H1 (cell line): ENCODE measurements around the gene ARHGEF12. TPM values are rescaled to one million over a fixed set of nuclear protein-coding genes. Genes with fewer than 3 reads are reported as not detected.

Experiments used
- CTCF ChIP-seq, 3 experiments: IDR thresholded peaks; 1 replicate in 2 of 3; 2 replicates in 1 of 3; pipeline versions ENCODE4 v1.5.1 to v1.6.1; 2011; ENCODE audit warnings: low read length in 3 of 3, mild to moderate bottlenecking in 3 of 3, inconsistent platforms in 2 of 3, low read depth in 1 of 3, moderate library complexity in 1 of 3; ENCODE audit not compliant: insufficient read depth in 1 of 3; ENCODE audit errors: control extremely low read depth in 1 of 3
- MAFK ChIP-seq: IDR thresholded peaks from 2 replicates; pipeline ENCODE4 v1.6.1; 2012; ENCODE audit warnings: low read depth, mild to moderate bottlenecking, improper control_type of control experiment, low read length
- TAF7 ChIP-seq: optimal IDR thresholded peaks from 2 replicates; pipeline ENCODE3; 2011; ENCODE audit warnings: low read depth, mild to moderate bottlenecking, inconsistent platforms, low read length, moderate library complexity, borderline replicate concordance
- polyA plus RNA-seq, 7 experiments: library from polyadenylated mRNA; depleted of rRNA in 3 of 7; stranded (reverse) in 5 of 7; unstranded in 2 of 7; fragments of >200 nt in 5 of 7; fragments of 200-250 nt in 2 of 7; gene quantifications; 1 replicate in 5 of 7; 2 replicates in 1 of 7; 4 replicates in 1 of 7; pipeline versions ENCODE4 v1.2.1 to v1.2.3, GENCODE V29; 2011 to 2013; ENCODE audit warnings: missing spikeins in 2 of 7, mixed read lengths in 2 of 7
- total RNA-seq: library from RNA; stranded (reverse); fragmentation: NEBNext Ultra II Directional; extraction: Animal tissue kit (Norgen Biotek cat#: 25700); gene quantifications from 2 replicates; pipeline ENCODE4 v1.2.1, GENCODE V29; 2021

The ARHGEF12 gene
- total and polyA plus RNA-seq, 2 of the 8 experiments (the other 6 are each of a cell fraction or from before 2014, with no cell fraction given), result 5.1 to 33.7 TPM

- TF ChIP-seq CTCF (IDR thresholded peaks at IDR 0.05; ENCODE audit: control extremely low read depth in 1 of 3, insufficient read depth in 1 of 3, low read depth in 1 of 3, low read length in 3 of 3) (no peak), MAFK (no peak), TAF7 (no peak)
- TF ChIP-seq, all 59 proteins: peak for 0
Measured at GRCh38 chr11:120409655-120410054, 73.4 kb downstream of the ARHGEF12 start (continued).
